ENCODE results near the gene ZFX. TPM values are rescaled to one million over a fixed set of nuclear protein-coding genes. Genes with fewer than 3 reads are reported as not detected.

The ZFX gene
- total and polyA plus RNA-seq, 10 of the 15 experiments (the other 5 are each of a cell fraction or from before 2014, with no cell fraction given), result 6.8 to 40.9 (median 24.6) TPM

GRCh38 chrX:24178441-24178840 lies 28.9 kb downstream of the ZFX start (continued):
- TF ChIP-seq, protein P1, sequence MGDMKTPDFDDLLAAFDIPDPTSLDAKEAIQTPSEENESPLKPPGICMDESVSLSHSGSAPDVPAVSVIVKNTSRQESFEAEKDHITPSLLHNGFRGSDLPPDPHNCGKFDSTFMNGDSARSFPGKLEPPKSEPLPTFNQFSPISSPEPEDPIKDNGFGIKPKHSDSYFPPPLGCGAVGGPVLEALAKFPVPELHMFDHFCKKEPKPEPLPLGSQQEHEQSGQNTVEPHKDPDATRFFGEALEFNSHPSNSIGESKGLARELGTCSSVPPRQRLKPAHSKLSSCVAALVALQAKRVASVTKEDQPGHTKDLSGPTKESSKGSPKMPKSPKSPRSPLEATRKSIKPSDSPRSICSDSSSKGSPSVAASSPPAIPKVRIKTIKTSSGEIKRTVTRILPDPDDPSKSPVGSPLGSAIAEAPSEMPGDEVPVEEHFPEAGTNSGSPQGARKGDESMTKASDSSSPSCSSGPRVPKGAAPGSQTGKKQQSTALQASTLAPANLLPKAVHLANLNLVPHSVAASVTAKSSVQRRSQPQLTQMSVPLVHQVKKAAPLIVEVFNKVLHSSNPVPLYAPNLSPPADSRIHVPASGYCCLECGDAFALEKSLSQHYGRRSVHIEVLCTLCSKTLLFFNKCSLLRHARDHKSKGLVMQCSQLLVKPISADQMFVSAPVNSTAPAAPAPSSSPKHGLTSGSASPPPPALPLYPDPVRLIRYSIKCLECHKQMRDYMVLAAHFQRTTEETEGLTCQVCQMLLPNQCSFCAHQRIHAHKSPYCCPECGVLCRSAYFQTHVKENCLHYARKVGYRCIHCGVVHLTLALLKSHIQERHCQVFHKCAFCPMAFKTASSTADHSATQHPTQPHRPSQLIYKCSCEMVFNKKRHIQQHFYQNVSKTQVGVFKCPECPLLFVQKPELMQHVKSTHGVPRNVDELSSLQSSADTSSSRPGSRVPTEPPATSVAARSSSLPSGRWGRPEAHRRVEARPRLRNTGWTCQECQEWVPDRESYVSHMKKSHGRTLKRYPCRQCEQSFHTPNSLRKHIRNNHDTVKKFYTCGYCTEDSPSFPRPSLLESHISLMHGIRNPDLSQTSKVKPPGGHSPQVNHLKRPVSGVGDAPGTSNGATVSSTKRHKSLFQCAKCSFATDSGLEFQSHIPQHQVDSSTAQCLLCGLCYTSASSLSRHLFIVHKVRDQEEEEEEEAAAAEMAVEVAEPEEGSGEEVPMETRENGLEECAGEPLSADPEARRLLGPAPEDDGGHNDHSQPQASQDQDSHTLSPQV (IDR thresholded peaks at IDR 0.05), result no peak
- TF ChIP-seq MLLT1 (IDR thresholded peaks at IDR 0.05), result no peak
- no peak for TF ChIP-seq MXI1 (IDR thresholded peaks at IDR 0.05; ENCODE audit: low read depth, low read length)

DNA sequence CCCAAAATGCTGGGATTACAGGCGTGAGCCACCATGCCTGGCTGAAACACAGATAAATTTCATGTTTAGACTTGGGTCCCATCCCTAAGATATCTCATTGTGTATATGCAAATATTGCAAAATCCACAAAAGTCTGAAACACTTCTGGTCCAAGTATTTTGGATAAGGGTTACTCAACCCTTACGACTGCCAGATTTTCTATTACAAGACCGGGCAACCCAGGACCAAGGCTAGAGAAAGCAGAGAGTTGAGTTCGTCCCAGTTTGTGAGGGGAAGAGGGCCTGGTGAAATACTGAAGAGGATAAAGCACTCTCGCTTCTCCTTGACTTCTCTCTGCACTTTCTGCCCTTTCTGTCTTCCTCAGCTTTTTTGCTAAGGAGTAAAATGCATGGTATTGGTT lies 34.5 kb downstream of the ZFX start:
- RAD21 ChIA-PET (ENCODE audit: unreplicated experiment), result no interaction called here
- in situ Hi-C loops (cut with MboI), result no loop called here
- no peak for FAIRE-seq

More for the DNA sequence above, 34.5 kb downstream of the ZFX start:
- intact Hi-C loops (cut with micrococcal nuclease; ENCODE audit: unreplicated experiment), result no loop called here
- ATAC-seq (no peak), DNase-seq (ENCODE audit: low read depth, low spot score) (no peak)
- no peak overlapping the region for H3K27ac ChIP-seq (ENCODE audit: control insufficient read depth, insufficient read depth)
- no peaks in the 10 kb centered on the region; the same call in 1 of the 2 replicates for H3K4me1 ChIP-seq (ENCODE audit: control insufficient read depth, insufficient read depth, low read length)
- TF ChIP-seq KLF5 (IDR thresholded peaks at IDR 0.05; ENCODE audit: partially characterized antibody) (no peak), BMI1 (IDR thresholded peaks at IDR 0.05; ENCODE audit: borderline replicate concordance) (no peak), ESRRA (IDR thresholded peaks at IDR 0.05; ENCODE audit: low read length) (no peak), WRNIP1 (IDR thresholded peaks at IDR 0.05; ENCODE audit: borderline replicate concordance, low read depth, low read length) (no peak), ZNF274 (IDR thresholded peaks at IDR 0.05; ENCODE audit: insufficient read depth, insufficient read length) (no peak)
- H3K79me2 ChIP-seq (ENCODE audit: control insufficient read depth, insufficient read depth, low read length), result peaks cover 54% of the 10 kb centered on the region
- peaks cover 4% of the 10 kb centered on the region; the same call in 1 of the 2 replicates for H4K20me1 ChIP-seq (ENCODE audit: control insufficient read depth, insufficient read depth)
- H2AFZ ChIP-seq (ENCODE audit: control insufficient read depth, low read depth, low read length), result no peak overlapping the region
- peaks cover 8 to 37% of the 10 kb centered on the region in 2 experiments for H3K36me3 ChIP-seq (ENCODE audit: control insufficient read depth in 2 of 2, insufficient read depth in 2 of 2, low read length in 1 of 2)
- no peak overlapping the region for H3K4me2 ChIP-seq (ENCODE audit: control insufficient read depth, insufficient read depth)
- no peaks in the 10 kb centered on the region for H3K27me3 ChIP-seq (replicated peaks in 1 of 2; ENCODE audit: control insufficient read depth in 2 of 2, insufficient read depth in 2 of 2, low read length in 1 of 2)
- H3K4me3 ChIP-seq, result no peak overlapping the region
- ChIA-PET SMC1A (ENCODE audit: uncharacterized antibody, unreplicated experiment) (interaction anchor here (1.4 kb wide), 1 partner anchor 9 kb away, joined by 4 read pairs; no protein-coding TSS in a partner anchor), CTCF (no interaction called here), POLR2A (no interaction called here)
- no peak overlapping the region for H3K9ac ChIP-seq (ENCODE audit: control insufficient read depth, insufficient read depth, low read length)
- 97% methylated on average over 5 of the region's 5 CpGs for WGBS (ENCODE audit: insufficient coverage, insufficient replicate concordance, low lambda C conversion rate, missing lambda C conversion rate)
- no peaks in the 10 kb centered on the region; the same call in 2 of the 3 replicates for H3K9me3 ChIP-seq (replicated peaks; ENCODE audit: control insufficient read depth, insufficient read depth, low read length)
- BruUV-seq (replicated peaks), result no TSS peak
